Dedifferentiated amniotic fluid mesenchymal stem cell (primary cell): Measurements from ENCODE around the gene NEURL1B.

Experiments used
- DNase-seq: peaks from one replicate; pipeline ENCODE4 v3.0.0-alpha.2; 2016; ENCODE audit errors: extremely low spot score

NEURL1B gene

GRCh38 chr5:172610643-172611042, 30.4 kb upstream of the NEURL1B start:
- no peak for DNase-seq

- DNase-seq = no peak
These were observed 29.1 kb upstream of the NEURL1B start for GRCh38 chr5:172611913-172612312.

- no peak for DNase-seq
These were observed 28.3 kb upstream of the NEURL1B start for GRCh38 chr5:172612771-172613170.

- no peak for DNase-seq
These were observed 24.9 kb upstream of the NEURL1B start for GRCh38 chr5:172616136-172616535.

GRCh38 chr5:172616730-172617129, 24.3 kb upstream of the NEURL1B start:
- DNase-seq = no peak

GRCh38 chr5:172617817-172618216, 23.2 kb upstream of the NEURL1B start:
- no peak for DNase-seq

- DNase-seq = no peak
These were observed 22.3 kb upstream of the NEURL1B start for GRCh38 chr5:172618574-172619365.

GRCh38 chr5:172620506-172620905, 20.6 kb upstream of the NEURL1B start:
- DNase-seq = no peak

GRCh38 chr5:172622091-172623046, 18.7 kb upstream of the NEURL1B start:
- DNase-seq = no peak

GRCh38 chr5:172623313-172623980, 17.6 kb upstream of the NEURL1B start:
- DNase-seq = no peak

- DNase-seq = no peak
These were observed 16.7 kb upstream of the NEURL1B start for GRCh38 chr5:172624083-172624995.

GRCh38 chr5:172624996-172625964, 15.8 kb upstream of the NEURL1B start:
- no peak for DNase-seq

GRCh38 chr5:172626031-172626581, 15.0 kb upstream of the NEURL1B start:
- no peak for DNase-seq

- no peak for DNase-seq
These were observed 11.0 kb upstream of the NEURL1B start for GRCh38 chr5:172630082-172630481.

- DNase-seq = no peak
These were observed 10.6 kb upstream of the NEURL1B start for GRCh38 chr5:172630482-172630881.

- no peak for DNase-seq
These were observed 10.1 kb upstream of the NEURL1B start for GRCh38 chr5:172630986-172631385.

GRCh38 chr5:172632346-172633092, 8.5 kb upstream of the NEURL1B start:
- no peak for DNase-seq

- no peak for DNase-seq
These were observed 7.6 kb upstream of the NEURL1B start for GRCh38 chr5:172633403-172633970.
